Measurements from ENCODE around the gene EVX1.
A peak's percentile ranks its signal among the peaks of the same experiment; 100 is the strongest.

EVX1 gene

DNA sequence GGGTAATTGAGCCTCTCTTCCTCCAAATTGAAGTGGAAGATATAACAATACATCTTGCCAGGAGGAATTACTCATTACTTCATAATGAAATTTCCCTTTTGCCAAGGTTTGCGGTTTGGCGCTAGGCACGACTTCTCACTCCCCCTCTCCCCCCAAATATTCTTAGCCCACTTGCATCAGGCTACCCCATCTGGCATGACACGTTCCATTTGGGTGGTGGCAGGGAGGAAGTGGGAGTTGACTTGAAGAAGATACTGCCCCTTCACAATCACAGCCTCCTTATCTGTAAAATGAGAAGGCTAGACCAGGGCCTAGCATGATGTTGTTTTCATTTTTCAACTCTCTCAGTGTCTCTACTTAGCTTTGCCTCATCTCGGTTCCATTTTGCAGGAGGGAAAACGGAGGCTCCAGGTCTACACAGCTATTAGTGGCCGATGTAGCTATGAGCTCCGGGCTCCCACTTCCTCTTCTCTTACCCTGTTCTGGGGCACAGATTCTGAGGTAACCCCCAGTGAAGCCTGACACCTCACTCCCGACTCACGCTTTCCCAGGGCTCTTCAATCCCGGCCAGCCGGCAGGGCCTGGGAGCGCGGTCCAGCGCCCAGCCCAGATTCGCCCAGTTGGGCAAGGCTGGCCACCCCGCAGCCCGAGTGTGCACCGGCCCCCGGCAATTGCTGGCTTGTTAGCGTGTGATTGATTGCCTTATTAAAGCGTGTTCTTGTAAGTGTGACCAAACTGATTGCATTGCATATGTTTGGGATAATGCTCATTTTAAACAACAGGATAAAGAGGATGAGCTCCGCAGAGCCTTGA lies 6.5 kb downstream of the EVX1 start:
- H3K4me3 ChIP-seq = no peak overlapping the region
- H3K27me3 ChIP-seq = peaks cover 38 to 82% (median 80%) of the 10 kb centered on the region in 11 experiments

DNA sequence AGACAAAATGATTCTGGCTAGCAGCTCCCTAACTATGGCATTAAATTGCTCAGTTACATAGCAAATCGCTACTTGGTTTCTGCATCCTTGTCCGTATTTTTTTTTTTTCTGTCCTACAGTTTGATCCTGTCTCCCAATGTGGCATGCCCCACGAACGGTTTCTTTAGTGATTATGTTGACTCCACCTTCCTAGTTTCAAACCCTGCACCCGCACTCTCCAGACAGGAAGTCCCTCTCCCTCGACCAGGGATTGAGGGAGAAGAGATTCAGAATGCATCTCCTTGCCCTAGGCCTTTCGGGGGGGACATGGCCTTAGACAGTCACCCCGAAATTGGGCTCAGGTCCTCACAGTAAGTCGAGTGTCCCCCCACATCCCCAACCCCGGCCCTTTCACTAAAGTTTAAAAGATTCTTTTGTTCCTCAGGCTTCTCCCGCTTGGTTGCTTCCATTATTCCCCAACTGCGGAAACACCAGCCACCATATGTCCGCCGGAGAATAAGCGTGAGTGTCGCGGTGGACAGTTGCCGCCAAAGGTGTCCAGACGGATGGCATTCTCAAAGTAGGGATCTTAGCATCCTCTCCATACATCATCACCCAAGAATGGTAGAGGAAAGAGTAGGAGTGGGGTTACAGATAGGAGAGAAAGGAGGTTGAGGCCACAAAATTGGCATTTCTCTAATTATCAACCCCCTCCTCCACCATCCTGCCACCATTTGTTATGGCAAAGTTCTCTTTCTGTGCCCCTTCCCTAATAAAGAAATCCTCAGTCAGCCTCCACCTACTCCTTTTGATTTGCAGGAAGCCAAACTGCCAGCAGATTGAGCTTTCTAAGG lies 7.3 kb downstream of the EVX1 start:
- peak overlapping the region in 1 of 11 experiments; percentile 51; a peak in 1 of 22 replicates for H3K4me2 ChIP-seq
- no peak overlapping the region for H3K27ac ChIP-seq
- no peak overlapping the region for H3K9ac ChIP-seq
- no peaks in the 10 kb centered on the region for H3K36me3 ChIP-seq
- H4K20me1 ChIP-seq = no peaks in the 10 kb centered on the region
- no peak overlapping the region for H3K4me3 ChIP-seq
- H3K9me3 ChIP-seq (replicated peaks in 1 of 11) = peaks cover 33 to 72% (median 45%) of the 10 kb centered on the region in 11 experiments
- peaks cover 30 to 74% (median 72%) of the 10 kb centered on the region in 11 experiments for H3K27me3 ChIP-seq
- no peak for TF ChIP-seq Cebpa-rat (IDR thresholded peaks at IDR 0.05)
- peaks cover 0 to 31% (median 12%) of the 10 kb centered on the region in 10 experiments; a peak in 10 of 20 replicates for H3K4me1 ChIP-seq

More for the DNA sequence above, 6.5 kb downstream of the EVX1 start:
- H3K9ac ChIP-seq = no peak overlapping the region
- H3K36me3 ChIP-seq = no peaks in the 10 kb centered on the region
- peak overlapping the region in 9 of 11 experiments; percentile 15 to 55 (median 26); a peak in 14 of 22 replicates for H3K4me2 ChIP-seq
- no peak for TF ChIP-seq Cebpa-rat (IDR thresholded peaks at IDR 0.05)
- no peaks in the 10 kb centered on the region for H4K20me1 ChIP-seq
- no peak overlapping the region for H3K27ac ChIP-seq
- H3K4me1 ChIP-seq = peaks cover 0 to 23% (median 12%) of the 10 kb centered on the region in 10 experiments; a peak in 10 of 20 replicates
- peaks cover 41 to 80% (median 53%) of the 10 kb centered on the region in 11 experiments for H3K9me3 ChIP-seq (replicated peaks in 1 of 11)

GRCh38 chr7:27250557-27251070 lies 8.0 kb downstream of the EVX1 start:
- no peaks in the 10 kb centered on the region for H3K36me3 ChIP-seq
- H3K4me1 ChIP-seq = peaks cover 0 to 31% (median 12%) of the 10 kb centered on the region in 10 experiments; a peak in 10 of 20 replicates
- no peak for TF ChIP-seq Cebpa-rat (IDR thresholded peaks at IDR 0.05)
- no peak overlapping the region for H3K27ac ChIP-seq
- H3K9ac ChIP-seq = no peak overlapping the region
- H3K27me3 ChIP-seq = peaks cover 27 to 67% (median 65%) of the 10 kb centered on the region in 11 experiments
- H4K20me1 ChIP-seq = no peaks in the 10 kb centered on the region
- peaks cover 26 to 65% (median 39%) of the 10 kb centered on the region in 11 experiments for H3K9me3 ChIP-seq (replicated peaks in 1 of 11)
- no peak overlapping the region for H3K4me2 ChIP-seq
- no peak overlapping the region for H3K4me3 ChIP-seq

GRCh38 chr7:27251136-27251651 lies 8.6 kb downstream of the EVX1 start:
- Histone ChIP-seq H3K27ac (no peak overlapping the region), H4K20me1 (no peaks in the 10 kb centered on the region), H3K4me2 (no peak overlapping the region), H3K9me3 (replicated peaks in 1 of 11) (peaks cover 21 to 59% (median 33%) of the 10 kb centered on the region in 11 experiments), H3K36me3 (no peaks in the 10 kb centered on the region), H3K4me1 (peaks cover 0 to 31% (median 12%) of the 10 kb centered on the region in 10 experiments; a peak in 10 of 20 replicates), H3K27me3 (peaks cover 26 to 61% (median 60%) of the 10 kb centered on the region in 11 experiments), H3K4me3 (no peak overlapping the region), H3K9ac (no peak overlapping the region)
- TF ChIP-seq Cebpa-rat (IDR thresholded peaks at IDR 0.05) = no peak

- no peak overlapping the region for H3K4me2 ChIP-seq
- no peaks in the 10 kb centered on the region for H3K36me3 ChIP-seq
- peaks cover 14 to 52% (median 29%) of the 10 kb centered on the region in 11 experiments for H3K9me3 ChIP-seq (replicated peaks in 1 of 11)
- no peak overlapping the region for H3K9ac ChIP-seq
- H4K20me1 ChIP-seq = no peaks in the 10 kb centered on the region
- no peak for TF ChIP-seq Cebpa-rat (IDR thresholded peaks at IDR 0.05)
- peaks cover 24 to 54% (median 52%) of the 10 kb centered on the region in 11 experiments for H3K27me3 ChIP-seq
- no peak overlapping the region for H3K4me3 ChIP-seq
- H3K4me1 ChIP-seq = peaks cover 0 to 31% (median 12%) of the 10 kb centered on the region in 10 experiments; a peak in 10 of 20 replicates
- no peak overlapping the region for H3K27ac ChIP-seq
Observed at GRCh38 chr7:27251652-27252590, 9.3 kb downstream of the EVX1 start.

GRCh38 chr7:27254625-27255024 lies 12.0 kb downstream of the EVX1 start:
- peaks cover 11 to 42% (median 26%) of the 10 kb centered on the region in 11 experiments for H3K9me3 ChIP-seq (replicated peaks in 1 of 11)
- no peak overlapping the region for H3K9ac ChIP-seq
- H3K27ac ChIP-seq = no peak overlapping the region
- no peaks in the 10 kb centered on the region for H3K36me3 ChIP-seq
- no peak for TF ChIP-seq Cebpa-rat (IDR thresholded peaks at IDR 0.05)
- H3K4me2 ChIP-seq = peak overlapping the region in 3 of 11 experiments; percentile 19 to 24 (median 23); a peak in 5 of 22 replicates
- H3K4me1 ChIP-seq = peaks cover 0 to 12% (median 8%) of the 10 kb centered on the region in 10 experiments; a peak in 6 of 20 replicates
- H3K4me3 ChIP-seq = no peak overlapping the region
- no peaks in the 10 kb centered on the region for H4K20me1 ChIP-seq
- H3K27me3 ChIP-seq = peaks cover 18 to 27% (median 25%) of the 10 kb centered on the region in 11 experiments

DNA sequence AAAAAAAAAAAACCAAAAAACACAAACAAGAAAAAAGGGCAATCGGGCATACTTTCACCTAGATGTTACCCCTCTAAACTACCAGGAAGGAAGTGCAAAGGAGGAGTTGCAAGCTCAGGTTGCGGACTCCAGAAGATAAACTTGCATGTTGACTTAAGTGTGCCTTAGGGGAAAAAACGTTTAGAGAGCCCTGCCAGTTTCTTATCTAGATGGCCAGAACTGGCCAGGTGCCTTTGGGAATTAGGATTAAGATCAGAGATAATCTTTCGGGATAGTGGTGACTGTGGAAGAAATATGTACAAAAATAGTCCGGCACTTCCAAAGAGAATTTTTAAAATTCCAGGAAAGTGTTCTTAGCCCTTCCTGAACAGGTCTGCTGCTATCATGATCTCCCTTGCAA lies 17.6 kb downstream of the EVX1 start:
- no peaks in the 10 kb centered on the region for H3K36me3 ChIP-seq
- H3K4me3 ChIP-seq = no peak overlapping the region
- H3K9ac ChIP-seq = no peak overlapping the region
- no peaks in the 10 kb centered on the region for H3K27me3 ChIP-seq
- H3K9me3 ChIP-seq (replicated peaks in 1 of 11) = peaks cover 0 to 4% (median 0%) of the 10 kb centered on the region in 11 experiments; a peak in 1 of 22 replicates
- H4K20me1 ChIP-seq = no peaks in the 10 kb centered on the region
- no peak for TF ChIP-seq Cebpa-rat (IDR thresholded peaks at IDR 0.05)
- H3K4me2 ChIP-seq = no peak overlapping the region
- no peak overlapping the region for H3K27ac ChIP-seq
- peaks cover 0 to 9% (median under 1%) of the 10 kb centered on the region in 10 experiments; a peak in 3 of 20 replicates for H3K4me1 ChIP-seq

- no peak overlapping the region for H3K9ac ChIP-seq
- no peaks in the 10 kb centered on the region for H3K27me3 ChIP-seq
- H3K4me2 ChIP-seq = no peak overlapping the region
- TF ChIP-seq Cebpa-rat (IDR thresholded peaks at IDR 0.05) = no peak
- peaks cover 0 to 4% (median 0%) of the 10 kb centered on the region in 11 experiments; a peak in 1 of 22 replicates for H3K9me3 ChIP-seq (replicated peaks in 1 of 11)
- H3K4me3 ChIP-seq = no peak overlapping the region
- H3K27ac ChIP-seq = no peak overlapping the region
- H4K20me1 ChIP-seq = no peaks in the 10 kb centered on the region
- peaks cover 0 to 9% (median 0%) of the 10 kb centered on the region in 10 experiments; a peak in 3 of 20 replicates for H3K4me1 ChIP-seq
- H3K36me3 ChIP-seq = no peaks in the 10 kb centered on the region
Observed at GRCh38 chr7:27262121-27262520, 19.5 kb downstream of the EVX1 start.

Measured in BLaER1 treated with 17β-estradiol and CSF1 and Interleukin-3, amounts not matched to agents 10 nM and 100 nM (cell line).